ENCODE results near the gene CSNK1G2.

The CSNK1G2 gene

DNA sequence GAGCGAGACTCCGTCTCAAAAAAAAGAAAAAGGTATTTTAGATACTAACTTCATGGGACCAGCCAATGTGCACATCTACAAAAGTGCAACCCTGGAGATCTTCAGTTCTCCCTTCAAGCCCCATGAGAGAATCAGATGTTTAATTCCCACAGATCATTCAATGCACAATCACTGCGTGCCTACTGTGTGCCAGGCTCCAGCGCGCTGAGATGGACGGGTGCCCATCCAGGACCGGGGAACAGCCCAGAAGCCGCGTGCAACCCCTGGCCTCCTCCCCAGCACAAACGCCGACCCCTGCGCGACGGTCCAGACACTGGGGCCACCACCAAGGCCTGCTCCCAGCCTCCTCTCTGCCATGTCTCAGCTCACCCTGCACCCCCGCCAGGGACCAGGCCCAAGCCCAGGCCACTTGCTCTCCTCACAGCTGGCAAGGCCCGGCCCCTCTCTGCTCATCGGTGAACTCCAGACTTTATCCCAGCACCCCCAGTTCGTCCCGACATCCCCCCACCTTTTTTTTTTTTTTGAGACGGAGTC is 69.2 kb downstream of the CSNK1G2 start:
- H3K4me3 ChIP-seq, result no peak overlapping the region
- H3K27ac ChIP-seq, result no peak overlapping the region

DNA sequence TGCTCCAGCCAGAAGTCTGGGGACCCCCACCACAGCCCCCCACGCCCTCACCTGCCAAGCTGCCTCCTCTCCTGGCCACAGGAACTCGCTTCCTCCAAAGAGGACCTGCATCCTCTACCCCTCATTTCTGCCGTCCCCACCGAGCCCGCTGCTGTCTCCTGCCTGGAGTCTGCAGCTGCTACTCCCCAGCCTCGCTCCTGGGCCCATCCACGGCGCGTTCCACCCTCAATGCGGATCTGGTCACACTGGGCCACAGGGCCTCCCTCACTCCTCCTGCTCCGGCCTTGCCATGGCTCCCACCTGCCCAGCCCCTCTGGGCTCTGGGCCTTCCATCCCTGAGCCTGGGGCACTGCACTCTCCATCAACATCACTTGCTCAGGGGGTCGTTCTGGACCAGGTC is 70.2 kb downstream of the CSNK1G2 start:
- no peak overlapping the region for H3K4me3 ChIP-seq
- peak overlapping the region in 1 of 21 experiments; percentile 11 for H3K27ac ChIP-seq

- H3K27ac ChIP-seq, result peak overlapping the region in 4 of 21 experiments; percentile 1 to 19 (median 12)
- H3K4me3 ChIP-seq, result no peak overlapping the region
Measured at GRCh38 chr19:2012941-2013682, 72.1 kb downstream of the CSNK1G2 start.

- Histone ChIP-seq H3K27ac (peak overlapping the region in 2 of 21 experiments; percentile 1 to 14), H3K4me3 (no peak overlapping the region)
Measured at GRCh38 chr19:2013683-2013961, 72.7 kb downstream of the CSNK1G2 start.

GRCh38 chr19:2014131-2014571 is 73.2 kb downstream of the CSNK1G2 start:
- Histone ChIP-seq H3K4me3 (peak overlapping the region in 4 of 7 experiments; percentile 48 to 69 (median 56)), H3K27ac (peak overlapping the region in 8 of 21 experiments; percentile 62 to 84 (median 71))

DNA sequence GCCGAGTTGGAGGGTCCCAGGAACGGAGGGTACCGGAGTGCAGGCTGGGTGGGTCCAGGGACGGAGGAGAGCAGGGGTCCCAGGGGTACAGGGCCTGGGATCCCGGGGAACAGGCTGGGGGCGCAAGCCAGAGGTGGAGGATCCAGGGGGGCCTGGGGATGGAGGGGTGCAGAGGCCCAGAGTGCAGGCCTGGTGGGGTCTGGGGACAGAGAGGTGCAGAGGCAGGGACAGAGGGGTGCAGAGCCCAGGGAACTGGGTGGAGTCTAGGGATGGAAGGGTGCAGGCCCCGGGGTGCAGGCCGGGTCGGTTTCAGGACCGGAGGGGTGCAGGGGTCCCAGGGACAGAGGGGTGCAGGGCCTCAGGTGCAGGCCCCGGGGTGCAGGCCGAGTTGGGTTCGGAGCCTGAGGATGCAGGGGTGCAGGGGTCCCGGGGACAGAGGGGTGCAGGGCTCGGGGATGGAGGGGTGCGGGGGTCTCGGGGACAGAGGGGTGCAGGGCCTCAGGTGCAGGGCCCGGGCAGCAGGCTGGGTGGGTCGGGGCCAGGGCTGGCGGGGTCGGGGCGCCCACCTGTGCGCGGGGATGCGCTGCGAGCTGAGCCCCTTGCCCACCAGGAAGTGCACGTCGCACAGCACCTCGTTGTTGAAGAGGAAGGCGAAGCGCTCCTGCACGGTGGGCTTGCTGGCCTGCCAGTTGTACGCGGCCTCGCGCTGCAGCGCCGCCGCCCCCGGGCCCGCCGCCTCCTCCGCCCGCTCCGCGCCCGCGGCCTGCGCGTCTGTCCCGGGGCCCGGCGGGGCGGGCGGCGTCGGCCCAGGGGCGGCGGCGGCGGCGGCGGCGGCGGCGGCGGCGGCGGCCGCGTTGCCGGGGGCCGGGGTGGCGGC is 74.0 kb downstream of the CSNK1G2 start:
- peak overlapping the region; percentile 48 to 69 (median 56) for H3K4me3 ChIP-seq
- peak overlapping the region in 20 of 21 experiments; percentile 29 to 89 (median 73) for H3K27ac ChIP-seq

DNA sequence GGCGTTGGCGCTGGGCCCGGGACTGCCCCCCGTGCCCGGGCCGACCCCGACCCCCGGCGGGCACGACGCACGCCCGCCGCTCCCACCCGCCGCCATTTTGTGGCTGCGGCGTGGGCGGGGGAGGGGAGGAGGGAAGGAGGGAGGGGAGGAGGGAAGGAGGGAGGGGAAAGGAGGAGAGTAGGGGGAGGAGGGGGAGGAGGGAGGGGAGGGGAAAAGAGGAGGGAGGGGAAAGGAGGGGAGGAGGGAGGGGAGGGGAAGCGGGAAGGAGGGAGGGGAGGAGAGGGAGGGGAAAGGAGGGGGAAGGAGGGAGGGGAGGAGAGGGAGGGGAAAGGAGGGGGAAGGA is 74.6 kb downstream of the CSNK1G2 start, which contains the start of gene BTBD2:
BTBD2 (minus strand) TSS at position 107 of the 343 bp plus-strand sequence; CDS start at position 96, 11 bp downstream.
- Histone ChIP-seq H3K4me3 (peak within 1 kb of the TSS; percentile 48 to 69 (median 56)), H3K27ac (peak within 1 kb of the TSS in 20 of 21 experiments; percentile 29 to 89 (median 73))

DNA sequence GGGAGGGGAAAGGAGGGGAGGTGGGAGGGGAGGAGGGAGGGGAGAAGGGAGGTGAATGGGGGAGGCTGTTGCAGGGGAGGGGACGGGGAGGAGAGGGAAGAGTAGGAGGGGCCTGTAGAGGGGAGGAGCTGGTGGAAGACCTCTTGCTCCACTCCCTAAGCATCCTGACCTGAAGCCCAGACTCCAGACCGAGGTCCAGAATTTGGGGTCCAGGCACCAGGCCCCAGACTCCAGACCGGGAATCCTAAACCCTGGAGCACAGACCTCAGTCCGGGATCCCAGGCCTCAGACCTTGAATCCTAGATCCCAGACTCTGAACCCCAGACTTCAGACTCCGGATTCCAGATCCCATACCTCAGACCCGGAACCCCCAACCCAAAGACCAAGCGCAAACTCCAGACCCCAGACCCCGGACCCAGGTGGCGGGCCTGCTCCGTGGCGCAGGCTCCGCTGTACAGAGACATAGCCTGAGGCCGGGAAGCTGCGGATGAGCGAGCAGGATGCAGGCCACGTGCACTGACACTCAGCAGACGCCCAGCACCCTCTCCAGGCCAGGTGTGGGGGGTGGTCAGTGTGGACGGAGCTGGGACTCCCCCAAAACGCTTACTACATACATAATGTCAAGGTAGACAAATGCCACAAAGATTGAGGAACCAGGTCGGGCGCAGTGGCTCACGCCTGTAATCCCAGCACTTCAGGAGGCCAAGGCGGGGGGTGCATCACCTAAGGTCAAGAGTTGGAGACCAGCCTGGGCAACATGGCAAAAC is 75.3 kb downstream of the CSNK1G2 start:
- peak overlapping the region in 12 of 21 experiments; percentile 1 to 69 (median 54) for H3K27ac ChIP-seq
- peak overlapping the region in 6 of 7 experiments; percentile 8 to 69 (median 14) for H3K4me3 ChIP-seq

- Histone ChIP-seq H3K4me3 (no peak overlapping the region), H3K27ac (no peak overlapping the region)
Measured at GRCh38 chr19:2018752-2019151, 77.8 kb downstream of the CSNK1G2 start.

DNA sequence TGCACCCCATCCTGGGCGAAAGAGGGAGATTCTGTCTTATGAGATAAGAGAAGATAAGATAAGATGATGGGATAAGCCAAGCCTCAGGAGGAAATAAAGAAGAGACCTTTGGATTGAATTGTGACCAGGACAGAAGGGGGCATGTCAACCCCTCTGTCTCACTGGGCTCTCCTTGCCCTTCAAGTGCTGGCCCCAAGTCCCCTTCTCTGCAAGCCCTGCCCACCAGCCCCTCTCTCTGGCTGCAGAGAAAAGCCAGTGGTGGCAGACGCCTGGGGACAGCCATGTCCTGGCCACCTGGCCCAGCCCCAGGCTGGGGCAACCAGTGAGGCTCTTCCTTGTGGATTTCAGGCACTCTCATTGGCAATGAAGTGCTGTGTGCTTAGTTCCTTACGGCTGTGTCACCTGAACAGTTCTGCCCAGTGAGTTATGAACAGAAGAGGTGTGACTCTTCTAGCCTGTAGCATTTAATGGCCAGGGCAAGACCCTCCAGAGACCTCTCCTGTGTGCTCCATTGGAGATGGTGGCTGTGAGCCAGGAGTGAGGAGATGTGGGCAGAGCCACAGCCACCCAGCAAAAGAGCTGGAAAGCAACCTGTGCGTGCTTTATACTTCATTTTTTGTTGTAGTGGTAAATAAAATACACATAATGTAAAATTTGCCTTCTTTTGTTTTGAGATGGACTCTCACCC is 80.6 kb downstream of the CSNK1G2 start:
- H3K27ac ChIP-seq, result no peak overlapping the region

DNA sequence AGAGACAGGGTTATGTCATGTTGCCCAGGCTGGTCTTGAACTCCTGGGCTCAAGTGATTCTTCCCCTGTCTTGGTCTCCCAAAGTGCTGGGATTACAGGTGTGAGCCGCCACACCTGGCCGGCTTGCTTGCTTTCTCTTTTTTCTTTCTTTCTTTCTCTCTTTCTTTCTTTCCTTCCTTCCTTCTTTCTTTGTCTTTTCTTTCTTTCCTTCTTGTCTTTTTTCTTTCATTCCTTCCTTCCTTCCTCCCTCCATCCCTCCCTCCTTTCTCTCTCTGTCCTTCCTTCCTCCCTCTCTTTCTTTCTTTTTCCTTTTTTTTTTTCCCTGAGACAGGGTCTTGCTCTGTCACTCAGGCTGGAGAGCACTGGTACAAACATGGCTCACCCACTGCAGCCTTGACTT is 81.3 kb downstream of the CSNK1G2 start:
- Histone ChIP-seq H3K27ac (no peak overlapping the region), H3K4me3 (no peak overlapping the region)

More for the DNA sequence above, 80.6 kb downstream of the CSNK1G2 start:
- no peak overlapping the region for H3K4me3 ChIP-seq

DNA sequence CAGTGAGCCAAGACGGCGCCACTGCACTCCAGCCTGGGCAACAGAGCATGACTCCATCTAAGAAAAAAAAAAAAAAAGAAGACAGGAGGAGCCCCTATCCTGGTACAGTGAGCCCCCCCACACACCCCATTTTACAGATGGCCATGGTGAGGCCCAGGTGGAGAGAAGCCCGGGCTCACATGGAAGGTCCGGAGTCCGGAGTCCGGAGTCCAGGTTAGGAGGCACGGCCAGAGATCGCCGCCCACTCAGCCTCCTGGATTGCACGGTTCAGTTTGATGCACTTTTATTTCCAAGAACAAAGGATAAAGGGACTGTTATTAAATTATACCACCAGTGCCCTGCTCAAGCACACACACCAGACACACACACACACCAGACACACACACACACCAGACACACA is 85.8 kb downstream of the CSNK1G2 start:
- H3K4me3 ChIP-seq, result no peak overlapping the region
- H3K27ac ChIP-seq, result no peak overlapping the region

DNA sequence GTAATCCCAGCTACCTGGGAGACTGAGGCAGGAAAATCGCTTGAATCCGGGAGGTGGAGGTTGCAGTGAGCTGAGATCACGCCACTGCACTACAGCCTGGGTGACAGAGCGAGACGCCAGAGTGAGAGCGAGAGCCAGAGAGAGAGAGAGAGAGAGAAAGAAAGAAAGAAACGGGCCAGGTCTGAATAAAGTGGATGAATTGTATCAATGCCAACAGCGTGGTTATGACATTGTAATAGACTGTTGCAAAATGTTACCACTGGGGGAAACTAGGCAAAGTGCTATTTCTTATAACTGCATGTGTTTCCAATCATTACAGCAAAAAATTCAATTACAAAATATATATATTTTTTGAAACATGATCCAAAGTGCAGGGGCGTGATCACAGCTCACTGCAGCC is 86.4 kb downstream of the CSNK1G2 start:
- Histone ChIP-seq H3K4me3 (no peak overlapping the region), H3K27ac (no peak overlapping the region)

Data from skin epidermis (tissue), 12 donors.